GM18520 (cell line): Measurements from ENCODE around the gene KDR.

Source experiments
- ATAC-seq: cut with Tn5 transposase; IDR thresholded peaks from one replicate; pipeline ENCODE4 v1.9.1; 2021; ENCODE audit not compliant: unreplicated experiment

KDR gene

DNA sequence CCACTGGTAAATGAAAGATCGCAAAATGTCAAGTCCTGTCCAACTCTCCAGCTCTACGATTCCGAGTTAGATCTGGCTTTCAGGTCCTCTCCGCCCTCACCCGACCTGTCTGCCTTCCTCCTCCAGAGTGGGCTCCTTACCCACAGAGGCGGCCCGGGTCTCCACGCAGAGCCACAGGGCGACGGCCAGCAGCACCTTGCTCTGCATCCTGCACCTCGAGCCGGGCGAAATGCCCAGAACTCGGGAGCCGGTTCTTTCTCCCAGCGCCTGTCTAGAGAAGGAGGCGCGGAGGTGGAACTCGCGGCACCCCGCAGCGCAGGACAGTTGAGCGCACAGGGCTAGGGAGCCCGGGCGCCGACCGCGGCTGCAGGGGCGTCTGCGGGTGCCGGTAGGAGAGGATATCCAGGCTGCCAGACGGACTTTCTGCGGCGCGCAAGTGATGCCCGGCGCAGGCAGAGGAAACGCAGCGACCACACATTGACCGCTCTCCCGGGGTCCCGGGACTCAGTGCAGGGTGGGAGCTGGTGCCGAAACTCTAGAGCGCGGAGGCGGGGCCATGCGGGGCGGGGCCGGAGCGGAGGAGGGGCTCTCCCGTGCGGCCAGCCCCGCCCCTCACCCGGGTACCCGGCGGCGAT, at the start of gene KDR:
TSS of gene KDR (minus strand) at position 509 of the 635 bp plus-strand sequence. CDS start at position 207, 302 bp downstream.
- no peak for ATAC-seq

DNA sequence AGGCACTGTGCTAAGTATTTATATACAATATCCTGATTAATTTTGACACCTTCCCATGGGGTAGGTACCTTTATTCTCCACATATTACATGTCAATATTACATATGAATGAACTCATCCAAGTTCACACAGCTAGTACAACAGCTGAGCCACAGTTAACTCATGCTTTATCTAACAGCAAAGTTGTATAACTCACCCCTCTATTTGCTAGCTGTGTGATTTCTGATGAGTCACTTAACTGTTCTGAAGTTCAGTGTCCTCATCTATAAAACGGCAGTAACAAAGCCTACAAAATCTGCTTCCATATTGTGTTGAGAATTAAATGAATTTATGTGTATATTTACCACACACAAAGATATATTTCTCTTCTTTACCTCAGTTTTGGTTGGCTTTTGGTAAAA, 48.2 kb upstream of the KDR start:
- ATAC-seq = no peak

DNA sequence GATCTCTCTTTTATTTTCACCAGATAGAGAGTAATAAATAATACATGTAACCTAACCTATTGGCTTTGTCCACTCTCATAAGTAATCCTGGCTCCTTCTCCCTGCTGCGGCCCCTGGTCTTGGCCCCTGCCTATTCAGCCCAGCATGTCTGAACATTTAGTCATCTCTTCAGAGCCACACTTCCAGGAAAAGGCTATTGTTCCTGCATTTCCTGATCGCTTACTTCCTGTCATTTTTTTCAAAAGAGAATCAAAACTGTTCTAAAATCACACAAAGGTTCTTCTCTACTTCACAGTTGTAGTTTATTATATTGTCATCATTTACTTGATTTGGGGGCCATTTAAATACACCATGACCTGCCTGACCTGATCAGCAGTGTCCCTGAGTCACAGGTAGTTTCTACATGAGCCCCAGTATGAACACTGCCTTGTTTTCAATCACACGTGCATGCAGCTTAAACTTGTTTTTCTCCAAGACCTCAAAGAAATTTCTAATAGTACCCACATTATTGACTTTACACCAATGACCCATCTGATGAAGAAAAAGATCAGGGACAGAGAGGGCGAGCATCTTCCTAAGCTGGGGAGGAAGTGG, 47.4 kb upstream of the KDR start:
- ATAC-seq = no peak

DNA sequence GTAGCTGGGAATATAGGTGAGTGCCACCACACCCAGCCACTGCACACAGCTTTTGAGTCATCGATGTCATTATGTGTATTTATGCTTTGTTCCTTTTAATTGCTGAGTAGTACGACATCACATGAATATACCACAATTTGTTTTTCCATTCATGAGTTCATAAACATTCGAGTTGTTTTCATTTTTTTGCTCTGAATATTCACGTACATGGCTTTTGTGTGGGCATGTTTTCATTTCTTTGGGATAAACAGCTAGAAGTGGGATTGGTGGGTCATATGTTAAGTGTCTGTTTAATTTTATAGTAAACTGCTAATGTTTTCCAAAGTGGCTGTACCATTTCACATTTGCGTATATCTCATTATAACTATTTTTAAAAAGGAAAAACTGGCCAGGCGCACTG, 45.1 kb upstream of the KDR start:
- no peak for ATAC-seq

- ATAC-seq = no peak
These were observed 44.1 kb upstream of the KDR start for GRCh38 chr4:55169352-55169961.

GRCh38 chr4:55162396-55162795, 37.0 kb upstream of the KDR start:
- ATAC-seq = no peak

DNA sequence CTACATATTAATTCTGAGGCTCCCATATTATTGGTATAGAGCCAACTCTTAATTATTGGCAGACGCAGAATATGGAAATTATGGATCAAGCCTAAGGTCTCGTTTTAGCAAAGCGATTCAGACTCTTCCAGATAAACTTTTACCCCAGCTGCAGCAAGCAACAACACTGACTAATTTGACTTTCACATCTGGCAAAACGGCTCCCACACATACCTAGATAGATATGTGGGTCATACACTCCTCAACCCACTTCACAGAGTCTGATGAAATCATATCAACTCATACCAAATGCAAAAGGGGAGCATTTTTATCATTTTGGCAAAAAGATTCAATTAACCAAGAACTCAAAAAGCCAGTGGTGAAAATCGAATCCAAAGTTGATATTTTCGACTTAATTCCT, 36.3 kb upstream of the KDR start:
- no peak for ATAC-seq

DNA sequence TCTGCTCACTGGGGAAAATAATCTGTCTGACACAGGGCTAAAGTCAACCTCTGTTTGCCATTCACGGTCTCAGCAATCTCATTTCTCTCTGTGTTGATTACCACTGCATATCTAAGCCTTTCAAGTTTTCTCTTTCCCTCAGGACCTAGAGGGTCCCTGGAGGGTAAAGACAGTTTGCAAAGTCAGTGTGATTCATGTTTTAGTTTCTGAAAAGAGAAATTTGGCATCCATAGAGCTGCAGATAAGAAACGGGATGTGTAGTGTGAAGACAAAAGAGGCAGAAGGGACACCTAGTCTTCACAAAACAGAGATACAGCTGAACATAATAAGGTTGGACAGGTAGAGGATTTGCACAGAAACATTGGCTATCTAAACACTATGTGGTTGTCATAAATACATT, 34.5 kb upstream of the KDR start:
- ATAC-seq = no peak

- no peak for ATAC-seq
These were observed 33.6 kb upstream of the KDR start for GRCh38 chr4:55158957-55159356.

DNA sequence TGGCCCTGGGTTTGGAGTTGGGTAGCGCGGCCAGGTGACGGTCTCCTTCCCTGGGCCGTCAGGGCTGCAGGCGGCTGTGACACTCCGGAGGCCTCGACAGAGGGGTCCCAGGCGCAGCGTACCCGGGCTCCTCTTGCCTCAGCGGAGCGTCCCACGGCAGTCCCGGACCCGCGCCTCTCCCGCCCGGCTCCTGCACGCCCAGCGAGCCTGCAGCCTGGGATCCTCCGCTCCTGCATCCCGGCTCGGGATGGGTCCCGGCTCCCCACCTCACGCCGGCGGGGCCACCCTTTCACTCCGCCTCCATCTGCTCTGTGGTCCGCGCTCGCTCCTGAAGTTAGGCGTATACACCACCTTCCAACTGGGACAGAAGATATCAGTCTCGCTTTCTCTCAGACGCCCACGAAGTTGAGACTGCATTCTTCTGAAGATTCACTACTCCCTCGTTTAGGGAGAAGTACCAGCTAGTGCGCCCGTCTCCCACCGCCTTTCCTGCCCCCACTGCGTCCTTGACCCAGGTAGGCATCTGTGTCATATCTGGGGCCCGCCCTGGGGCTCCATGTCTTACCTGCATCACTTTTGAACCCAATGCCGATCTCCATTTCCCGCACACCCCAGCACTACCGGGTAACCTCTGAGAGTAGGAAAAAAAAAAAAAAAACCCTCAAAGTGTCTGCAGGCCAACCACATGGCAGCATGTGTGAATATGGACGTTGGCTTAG, 32.3 kb upstream of the KDR start:
- no peak for ATAC-seq

- no peak for ATAC-seq
These were observed 29.5 kb upstream of the KDR start for GRCh38 chr4:55154933-55155332.

DNA sequence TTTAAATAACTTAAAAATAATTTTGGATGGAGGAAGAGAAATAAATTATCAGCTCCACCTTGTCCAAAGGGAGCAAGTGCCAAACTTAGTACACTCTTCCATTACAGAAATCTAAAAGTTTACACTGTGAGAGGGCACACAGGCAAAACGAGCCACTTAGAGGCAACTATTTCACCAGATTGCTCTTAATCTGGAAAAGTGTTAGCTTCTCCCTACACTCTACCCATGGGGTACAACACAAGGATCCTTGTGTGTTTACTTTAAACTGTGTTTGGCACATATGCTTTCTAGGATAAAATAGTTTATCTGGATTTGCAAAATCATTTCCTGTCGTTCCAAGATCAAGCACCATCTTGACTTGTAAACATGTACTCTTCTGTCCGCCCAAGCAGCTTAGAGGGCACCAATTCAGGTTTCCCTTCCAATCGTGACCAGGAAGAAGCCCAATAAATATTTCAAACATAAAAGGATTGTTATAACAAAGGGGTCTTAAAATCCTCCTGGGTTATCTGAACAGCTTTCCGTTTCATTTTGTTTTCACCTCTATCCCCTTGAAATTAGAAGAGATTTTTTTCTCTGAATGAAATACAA, 29.0 kb upstream of the KDR start:
- no peak for ATAC-seq

DNA sequence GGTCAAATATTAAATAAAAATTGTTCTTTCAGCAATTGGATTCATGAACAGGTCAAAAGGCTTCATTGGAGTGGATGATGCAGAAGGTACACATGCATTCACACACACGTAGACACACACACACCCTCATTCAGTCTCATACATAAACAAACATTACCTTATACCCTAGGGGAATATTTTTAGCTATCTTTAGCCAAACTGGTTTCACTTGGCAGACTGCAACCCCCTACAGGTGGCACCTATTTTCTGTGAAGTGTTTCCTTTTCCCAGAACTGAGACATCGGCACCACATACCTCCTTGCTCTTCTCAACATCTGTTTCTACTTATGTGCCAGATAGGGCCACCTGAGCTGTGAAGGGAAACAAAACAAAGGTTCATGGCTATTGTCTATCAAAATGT, 18.5 kb upstream of the KDR start:
- no peak for ATAC-seq

DNA sequence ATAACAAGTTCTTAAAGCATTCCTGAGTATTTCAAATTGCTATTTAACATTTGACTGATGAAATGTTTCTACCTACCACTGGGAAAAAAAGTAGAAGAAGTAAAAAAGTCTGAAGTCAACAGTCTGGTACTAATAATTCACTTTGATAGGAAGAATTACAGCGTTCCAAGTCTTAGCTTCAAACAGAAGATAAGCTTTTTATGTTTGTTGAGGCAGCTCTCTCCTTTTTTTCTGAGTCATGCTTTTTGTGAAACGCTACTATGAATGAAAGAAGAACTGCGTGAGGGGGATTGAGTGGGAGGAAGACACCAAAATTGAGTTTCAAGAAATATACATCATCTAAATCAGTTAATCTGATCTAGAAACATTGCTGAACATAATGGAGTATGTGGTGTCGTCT, 13.0 kb upstream of the KDR start:
- ATAC-seq = no peak

DNA sequence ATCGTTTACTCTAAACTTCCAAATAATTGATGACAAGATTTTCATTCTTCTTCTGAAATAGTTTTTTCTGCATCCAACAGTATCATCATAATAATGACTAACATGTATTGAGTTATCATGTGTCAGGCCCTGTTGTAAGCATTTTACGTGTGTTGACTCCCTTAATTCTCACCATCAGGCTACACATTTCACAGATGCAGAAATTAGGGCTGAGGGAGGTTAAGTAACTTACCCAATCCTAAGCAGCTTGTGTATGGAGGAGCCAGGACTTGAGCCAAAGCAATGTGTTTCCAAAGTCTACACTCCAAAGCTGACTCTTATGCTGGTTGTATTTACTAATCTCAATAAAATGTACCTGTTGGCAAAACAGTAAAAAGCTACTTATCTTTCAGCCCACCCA, 11.2 kb upstream of the KDR start:
- no peak for ATAC-seq

DNA sequence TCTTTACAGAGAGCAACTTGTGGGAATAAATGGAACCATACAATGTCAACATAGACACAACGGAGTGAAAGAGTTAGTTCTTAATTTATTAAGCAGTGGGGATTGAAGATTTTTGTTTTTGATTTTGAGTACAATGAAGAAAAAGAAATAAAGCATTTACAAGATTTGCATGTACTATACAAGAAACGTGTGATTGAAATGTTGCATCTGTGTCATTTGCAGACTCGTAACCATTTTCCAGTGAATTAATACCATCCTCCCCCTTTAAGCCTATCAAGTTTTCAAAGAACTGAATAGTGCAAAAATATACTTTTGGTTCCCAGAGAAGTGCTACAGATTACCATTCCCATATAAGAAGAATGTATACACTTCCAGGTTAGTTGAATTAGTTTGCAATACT, 8.6 kb upstream of the KDR start:
- ATAC-seq = no peak

- ATAC-seq = no peak
These were observed 7.4 kb upstream of the KDR start for GRCh38 chr4:55132775-55133174.

GRCh38 chr4:55127521-55127920, 2.1 kb upstream of the KDR start:
- ATAC-seq = no peak

GRCh38 chr4:55127053-55127452, 1.7 kb upstream of the KDR start:
- ATAC-seq = no peak

- ATAC-seq = no peak
These were observed 557 bp upstream of the KDR start for GRCh38 chr4:55125763-55126541.
